OCI-LY3 (cell line): ENCODE measurements around the gene KIDINS220.

Experiments
- H2AFZ ChIP-seq: fragments of 200-600, 300-600 bp; shearing (Covaris generic); 2 replicates; pipeline ENCODE4 v1.6.0; 2014; ENCODE audit warnings: antibody characterized with exemption, low read depth, low read length
- H3K27ac ChIP-seq: fragments of 200-600, 300-600 bp; sonication (generic); 2 replicates; pipeline ENCODE4 v1.5.1; 2014; ENCODE audit warnings: mild to moderate bottlenecking, low read length, moderate library complexity, mixed read lengths
- H3K27me3 ChIP-seq: fragments of 200-600, 300-600 bp; sonication (generic); 2 replicates; pipeline ENCODE4 v1.6.1; 2014; ENCODE audit warnings: low read depth, low read length, mixed read lengths
- H3K36me3 ChIP-seq: fragments of 200-600, 300-600 bp; sonication (generic); replicated peaks from 2 replicates; pipeline ENCODE3; 2014; ENCODE audit warnings: low read depth, low read length, mixed read lengths
- H3K4me1 ChIP-seq: fragments of 300-600, 200-600 bp; sonication (generic); 2 replicates; pipeline ENCODE4 v1.6.1; 2014; ENCODE audit warnings: low read length, mixed read lengths
- H3K4me2 ChIP-seq: fragments of 200-600, 300-600 bp; sonication (generic); 2 replicates; pipeline ENCODE4 v1.6.1; 2014; ENCODE audit warnings: low read length, mixed read lengths
- H3K4me3 ChIP-seq: fragments of 300-600, 200-600 bp; sonication (generic); 2 replicates; pipeline ENCODE4 v1.5.1; 2014; ENCODE audit warnings: antibody characterized with exemption, mild to moderate bottlenecking, low read length, moderate library complexity
- H3K79me2 ChIP-seq: fragments of 300-600, 200-600 bp; shearing (Covaris generic); 2 replicates; pipeline ENCODE4 v1.6.1; 2014; ENCODE audit warnings: mild to moderate bottlenecking, low read length, mixed read lengths
- H3K9ac ChIP-seq: fragments of 300-600, 200-600 bp; shearing (Covaris generic); 2 replicates; pipeline ENCODE4 v1.6.0; 2014; ENCODE audit warnings: mild to moderate bottlenecking, low read length, moderate library complexity
- H3K9me3 ChIP-seq: fragments of 200-600, 300-600 bp; shearing (Covaris generic); 2 replicates; pipeline ENCODE4 v1.6.1; 2014; ENCODE audit warnings: low read length, mixed read lengths; ENCODE audit not compliant: insufficient read depth
- H4K20me1 ChIP-seq: fragments of 200-600, 300-600 bp; sonication (generic); 2 replicates; pipeline ENCODE4 v1.6.1; 2016; ENCODE audit warnings: low read length, mixed read lengths; ENCODE audit not compliant: insufficient read depth
- CTCF ChIP-seq: fragments of 200-600, 300-600 bp; sonication (generic); IDR thresholded peaks from 2 replicates; pipeline ENCODE4 v1.5.1; 2014; ENCODE audit warnings: antibody characterized with exemption, low read length, low read depth
- EZH2phosphoT487 ChIP-seq: fragments of 200-600 bp; shearing (Covaris generic); IDR thresholded peaks from 2 replicates; pipeline ENCODE4 v1.6.1; 2018; ENCODE audit warnings: antibody characterized with exemption, mixed run types, low read depth

Gene KIDINS220

GRCh38 chr2:8719528-8719927 is 117.9 kb downstream of the KIDINS220 start:
- TF ChIP-seq EZH2phosphoT487 = no peak
- no peak for TF ChIP-seq CTCF
- Histone ChIP-seq H3K4me1 (no peaks in the 10 kb centered on the region), H3K9me3 (peaks cover 8% of the 10 kb centered on the region; the same call in 1 of the 2 replicates), H3K4me3 (no peak overlapping the region), H3K9ac (no peak overlapping the region), H3K36me3 (no peaks in the 10 kb centered on the region), H3K4me2 (no peak overlapping the region), H4K20me1 (no peaks in the 10 kb centered on the region), H3K27me3 (no peaks in the 10 kb centered on the region), H2AFZ (no peak overlapping the region), H3K79me2 (no peaks in the 10 kb centered on the region), H3K27ac (no peak overlapping the region)

- Histone ChIP-seq H3K4me1 (no peaks in the 10 kb centered on the region), H3K36me3 (no peaks in the 10 kb centered on the region), H3K9me3 (peaks cover 8% of the 10 kb centered on the region; the same call in 1 of the 2 replicates), H3K9ac (no peak overlapping the region), H3K27ac (no peak overlapping the region), H4K20me1 (no peaks in the 10 kb centered on the region), H3K27me3 (no peaks in the 10 kb centered on the region), H3K4me2 (no peak overlapping the region), H2AFZ (no peak overlapping the region), H3K4me3 (no peak overlapping the region), H3K79me2 (no peaks in the 10 kb centered on the region)
- no peak for TF ChIP-seq EZH2phosphoT487
These were observed 122.4 kb downstream of the KIDINS220 start for GRCh38 chr2:8714971-8715370.

GRCh38 chr2:8714283-8714682 is 123.1 kb downstream of the KIDINS220 start:
- peaks cover 8% of the 10 kb centered on the region; the same call in 1 of the 2 replicates for H3K9me3 ChIP-seq
- no peak overlapping the region for H3K4me3 ChIP-seq
- H3K79me2 ChIP-seq = no peaks in the 10 kb centered on the region
- H2AFZ ChIP-seq = no peak overlapping the region
- H3K4me2 ChIP-seq = no peak overlapping the region
- H3K4me1 ChIP-seq = no peaks in the 10 kb centered on the region
- H3K27ac ChIP-seq = no peak overlapping the region
- no peaks in the 10 kb centered on the region for H4K20me1 ChIP-seq
- no peak overlapping the region for H3K9ac ChIP-seq
- TF ChIP-seq CTCF = no peak
- no peak for TF ChIP-seq EZH2phosphoT487
- H3K27me3 ChIP-seq = no peaks in the 10 kb centered on the region
- H3K36me3 ChIP-seq = no peaks in the 10 kb centered on the region

- H3K9me3 ChIP-seq = peaks cover 4% of the 10 kb centered on the region; the same call in 1 of the 2 replicates
- no peaks in the 10 kb centered on the region for H3K36me3 ChIP-seq
- no peak overlapping the region for H3K4me3 ChIP-seq
- no peak overlapping the region for H3K27ac ChIP-seq
- H3K4me1 ChIP-seq = no peaks in the 10 kb centered on the region
- H3K27me3 ChIP-seq = no peaks in the 10 kb centered on the region
- no peak overlapping the region for H2AFZ ChIP-seq
- no peak overlapping the region for H3K4me2 ChIP-seq
- no peaks in the 10 kb centered on the region for H3K79me2 ChIP-seq
- TF ChIP-seq CTCF = no peak
- no peak for TF ChIP-seq EZH2phosphoT487
- no peaks in the 10 kb centered on the region for H4K20me1 ChIP-seq
- H3K9ac ChIP-seq = no peak overlapping the region
These were observed 126.5 kb downstream of the KIDINS220 start for GRCh38 chr2:8710951-8711350.

- H3K4me1 ChIP-seq = no peaks in the 10 kb centered on the region
- no peaks in the 10 kb centered on the region for H3K9me3 ChIP-seq
- H4K20me1 ChIP-seq = no peaks in the 10 kb centered on the region
- no peaks in the 10 kb centered on the region for H3K79me2 ChIP-seq
- no peak for TF ChIP-seq CTCF
- no peak for TF ChIP-seq EZH2phosphoT487
- H3K9ac ChIP-seq = no peak overlapping the region
- H2AFZ ChIP-seq = no peak overlapping the region
- no peak overlapping the region for H3K4me2 ChIP-seq
- no peaks in the 10 kb centered on the region for H3K36me3 ChIP-seq
- no peak overlapping the region for H3K4me3 ChIP-seq
- H3K27ac ChIP-seq = no peak overlapping the region
- no peaks in the 10 kb centered on the region for H3K27me3 ChIP-seq
These were observed 127.8 kb downstream of the KIDINS220 start for GRCh38 chr2:8709611-8710010.
